Measurements from ENCODE around the gene NFE2L2. TPM values are rescaled to one million over a fixed set of nuclear protein-coding genes. Genes with fewer than 3 reads are reported as not detected.

Gene NFE2L2
- total RNA-seq, 1 experiment from 2014 or later, result 26.3 TPM

GRCh38 chr2:177268901-177269300 lies 4.4 kb upstream of the NFE2L2 start (continued):
- TF ChIP-seq, protein P1, sequence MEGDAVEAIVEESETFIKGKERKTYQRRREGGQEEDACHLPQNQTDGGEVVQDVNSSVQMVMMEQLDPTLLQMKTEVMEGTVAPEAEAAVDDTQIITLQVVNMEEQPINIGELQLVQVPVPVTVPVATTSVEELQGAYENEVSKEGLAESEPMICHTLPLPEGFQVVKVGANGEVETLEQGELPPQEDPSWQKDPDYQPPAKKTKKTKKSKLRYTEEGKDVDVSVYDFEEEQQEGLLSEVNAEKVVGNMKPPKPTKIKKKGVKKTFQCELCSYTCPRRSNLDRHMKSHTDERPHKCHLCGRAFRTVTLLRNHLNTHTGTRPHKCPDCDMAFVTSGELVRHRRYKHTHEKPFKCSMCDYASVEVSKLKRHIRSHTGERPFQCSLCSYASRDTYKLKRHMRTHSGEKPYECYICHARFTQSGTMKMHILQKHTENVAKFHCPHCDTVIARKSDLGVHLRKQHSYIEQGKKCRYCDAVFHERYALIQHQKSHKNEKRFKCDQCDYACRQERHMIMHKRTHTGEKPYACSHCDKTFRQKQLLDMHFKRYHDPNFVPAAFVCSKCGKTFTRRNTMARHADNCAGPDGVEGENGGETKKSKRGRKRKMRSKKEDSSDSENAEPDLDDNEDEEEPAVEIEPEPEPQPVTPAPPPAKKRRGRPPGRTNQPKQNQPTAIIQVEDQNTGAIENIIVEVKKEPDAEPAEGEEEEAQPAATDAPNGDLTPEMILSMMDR (IDR thresholded peaks at IDR 0.05), result no peak
- no peak for TF ChIP-seq ETV6 (CRISPR knock-in tag; IDR thresholded peaks at IDR 0.05)

DNA sequence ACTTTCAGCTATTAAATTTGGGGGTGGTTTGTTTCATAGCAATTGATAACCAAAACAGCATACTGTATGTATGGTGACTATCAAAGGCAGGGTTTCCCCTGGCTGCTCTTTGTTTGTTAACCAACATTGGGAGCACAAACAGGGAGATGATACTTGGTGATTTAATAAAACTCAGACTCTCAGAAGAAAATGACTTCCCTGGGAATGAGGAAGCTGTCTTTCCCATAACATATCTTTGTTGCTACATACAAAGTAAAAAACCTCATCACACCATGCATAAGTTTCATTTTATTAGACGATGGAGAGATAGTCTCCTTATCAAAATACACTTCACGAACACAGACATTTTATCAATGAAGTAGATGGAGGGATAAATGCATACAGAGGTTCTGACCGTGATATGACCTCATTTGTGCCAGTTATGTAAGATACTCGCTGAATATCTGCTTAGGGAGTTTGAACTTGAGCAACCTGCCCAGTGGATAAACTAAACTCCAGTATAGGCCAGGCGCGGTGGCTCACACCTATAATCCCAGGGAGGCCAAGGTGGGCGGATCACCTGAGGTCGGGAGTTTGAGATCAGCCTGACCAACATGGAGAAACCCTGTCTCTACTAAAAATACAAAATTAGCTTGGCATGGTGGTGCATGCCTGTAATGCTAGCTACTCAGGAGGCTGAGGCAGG lies 3.8 kb upstream of the NFE2L2 start:
- no peak for DNase-seq (ENCODE audit: low spot score)
- H3K4me3 Mint-ChIP-seq, result no peak overlapping the region
- no peaks in the 10 kb centered on the region for H3K27me3 Mint-ChIP-seq (ENCODE audit: low read depth)
- no peak overlapping the region for H3K27ac Mint-ChIP-seq
- no peaks in the 10 kb centered on the region for H3K36me3 Mint-ChIP-seq
- CTCF ChIA-PET, result no interaction called here
- POLR2A ChIA-PET, result interaction anchor here (1.0 kb wide), 1 partner anchor 23 kb away, joined by 3 read pairs; no protein-coding TSS in a partner anchor
- ATAC-seq, result no peak
- H3K9me3 Mint-ChIP-seq, result no peaks in the 10 kb centered on the region
- peaks cover 30% of the 10 kb centered on the region for H3K4me1 Mint-ChIP-seq
- no peak for TF ChIP-seq ZNF219 (CRISPR knock-in tag; IDR thresholded peaks at IDR 0.05; ENCODE audit: borderline replicate concordance)
- TF ChIP-seq CREB1 (CRISPR knock-in tag; IDR thresholded peaks at IDR 0.05), result no peak
- TF ChIP-seq, protein P2, sequence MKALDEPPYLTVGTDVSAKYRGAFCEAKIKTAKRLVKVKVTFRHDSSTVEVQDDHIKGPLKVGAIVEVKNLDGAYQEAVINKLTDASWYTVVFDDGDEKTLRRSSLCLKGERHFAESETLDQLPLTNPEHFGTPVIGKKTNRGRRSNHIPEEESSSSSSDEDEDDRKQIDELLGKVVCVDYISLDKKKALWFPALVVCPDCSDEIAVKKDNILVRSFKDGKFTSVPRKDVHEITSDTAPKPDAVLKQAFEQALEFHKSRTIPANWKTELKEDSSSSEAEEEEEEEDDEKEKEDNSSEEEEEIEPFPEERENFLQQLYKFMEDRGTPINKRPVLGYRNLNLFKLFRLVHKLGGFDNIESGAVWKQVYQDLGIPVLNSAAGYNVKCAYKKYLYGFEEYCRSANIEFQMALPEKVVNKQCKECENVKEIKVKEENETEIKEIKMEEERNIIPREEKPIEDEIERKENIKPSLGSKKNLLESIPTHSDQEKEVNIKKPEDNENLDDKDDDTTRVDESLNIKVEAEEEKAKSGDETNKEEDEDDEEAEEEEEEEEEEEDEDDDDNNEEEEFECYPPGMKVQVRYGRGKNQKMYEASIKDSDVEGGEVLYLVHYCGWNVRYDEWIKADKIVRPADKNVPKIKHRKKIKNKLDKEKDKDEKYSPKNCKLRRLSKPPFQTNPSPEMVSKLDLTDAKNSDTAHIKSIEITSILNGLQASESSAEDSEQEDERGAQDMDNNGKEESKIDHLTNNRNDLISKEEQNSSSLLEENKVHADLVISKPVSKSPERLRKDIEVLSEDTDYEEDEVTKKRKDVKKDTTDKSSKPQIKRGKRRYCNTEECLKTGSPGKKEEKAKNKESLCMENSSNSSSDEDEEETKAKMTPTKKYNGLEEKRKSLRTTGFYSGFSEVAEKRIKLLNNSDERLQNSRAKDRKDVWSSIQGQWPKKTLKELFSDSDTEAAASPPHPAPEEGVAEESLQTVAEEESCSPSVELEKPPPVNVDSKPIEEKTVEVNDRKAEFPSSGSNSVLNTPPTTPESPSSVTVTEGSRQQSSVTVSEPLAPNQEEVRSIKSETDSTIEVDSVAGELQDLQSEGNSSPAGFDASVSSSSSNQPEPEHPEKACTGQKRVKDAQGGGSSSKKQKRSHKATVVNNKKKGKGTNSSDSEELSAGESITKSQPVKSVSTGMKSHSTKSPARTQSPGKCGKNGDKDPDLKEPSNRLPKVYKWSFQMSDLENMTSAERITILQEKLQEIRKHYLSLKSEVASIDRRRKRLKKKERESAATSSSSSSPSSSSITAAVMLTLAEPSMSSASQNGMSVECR (CRISPR knock-in tag; IDR thresholded peaks at IDR 0.05; ENCODE audit: borderline replicate concordance), result no peak
- TF ChIP-seq, protein P3, sequence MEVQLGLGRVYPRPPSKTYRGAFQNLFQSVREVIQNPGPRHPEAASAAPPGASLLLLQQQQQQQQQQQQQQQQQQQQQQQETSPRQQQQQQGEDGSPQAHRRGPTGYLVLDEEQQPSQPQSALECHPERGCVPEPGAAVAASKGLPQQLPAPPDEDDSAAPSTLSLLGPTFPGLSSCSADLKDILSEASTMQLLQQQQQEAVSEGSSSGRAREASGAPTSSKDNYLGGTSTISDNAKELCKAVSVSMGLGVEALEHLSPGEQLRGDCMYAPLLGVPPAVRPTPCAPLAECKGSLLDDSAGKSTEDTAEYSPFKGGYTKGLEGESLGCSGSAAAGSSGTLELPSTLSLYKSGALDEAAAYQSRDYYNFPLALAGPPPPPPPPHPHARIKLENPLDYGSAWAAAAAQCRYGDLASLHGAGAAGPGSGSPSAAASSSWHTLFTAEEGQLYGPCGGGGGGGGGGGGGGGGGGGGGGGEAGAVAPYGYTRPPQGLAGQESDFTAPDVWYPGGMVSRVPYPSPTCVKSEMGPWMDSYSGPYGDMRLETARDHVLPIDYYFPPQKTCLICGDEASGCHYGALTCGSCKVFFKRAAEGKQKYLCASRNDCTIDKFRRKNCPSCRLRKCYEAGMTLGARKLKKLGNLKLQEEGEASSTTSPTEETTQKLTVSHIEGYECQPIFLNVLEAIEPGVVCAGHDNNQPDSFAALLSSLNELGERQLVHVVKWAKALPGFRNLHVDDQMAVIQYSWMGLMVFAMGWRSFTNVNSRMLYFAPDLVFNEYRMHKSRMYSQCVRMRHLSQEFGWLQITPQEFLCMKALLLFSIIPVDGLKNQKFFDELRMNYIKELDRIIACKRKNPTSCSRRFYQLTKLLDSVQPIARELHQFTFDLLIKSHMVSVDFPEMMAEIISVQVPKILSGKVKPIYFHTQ (CRISPR knock-in tag; IDR thresholded peaks at IDR 0.05), result no peak
- TF ChIP-seq, protein P4, sequence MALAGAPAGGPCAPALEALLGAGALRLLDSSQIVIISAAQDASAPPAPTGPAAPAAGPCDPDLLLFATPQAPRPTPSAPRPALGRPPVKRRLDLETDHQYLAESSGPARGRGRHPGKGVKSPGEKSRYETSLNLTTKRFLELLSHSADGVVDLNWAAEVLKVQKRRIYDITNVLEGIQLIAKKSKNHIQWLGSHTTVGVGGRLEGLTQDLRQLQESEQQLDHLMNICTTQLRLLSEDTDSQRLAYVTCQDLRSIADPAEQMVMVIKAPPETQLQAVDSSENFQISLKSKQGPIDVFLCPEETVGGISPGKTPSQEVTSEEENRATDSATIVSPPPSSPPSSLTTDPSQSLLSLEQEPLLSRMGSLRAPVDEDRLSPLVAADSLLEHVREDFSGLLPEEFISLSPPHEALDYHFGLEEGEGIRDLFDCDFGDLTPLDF (CRISPR knock-in tag; IDR thresholded peaks at IDR 0.05), result no peak
- no peak for TF ChIP-seq ATF3 (CRISPR knock-in tag; conservative IDR thresholded peaks at IDR 0.05)
- TF ChIP-seq ZNF317 (CRISPR knock-in tag; IDR thresholded peaks at IDR 0.05; ENCODE audit: borderline replicate concordance, low read depth), result no peak
- TF ChIP-seq RELA (CRISPR knock-in tag; IDR thresholded peaks at IDR 0.05; ENCODE audit: borderline replicate concordance), result no peak
- TF ChIP-seq, protein P5, sequence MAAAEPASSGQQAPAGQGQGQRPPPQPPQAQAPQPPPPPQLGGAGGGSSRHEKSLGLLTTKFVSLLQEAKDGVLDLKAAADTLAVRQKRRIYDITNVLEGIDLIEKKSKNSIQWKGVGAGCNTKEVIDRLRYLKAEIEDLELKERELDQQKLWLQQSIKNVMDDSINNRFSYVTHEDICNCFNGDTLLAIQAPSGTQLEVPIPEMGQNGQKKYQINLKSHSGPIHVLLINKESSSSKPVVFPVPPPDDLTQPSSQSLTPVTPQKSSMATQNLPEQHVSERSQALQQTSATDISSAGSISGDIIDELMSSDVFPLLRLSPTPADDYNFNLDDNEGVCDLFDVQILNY (CRISPR knock-in tag; IDR thresholded peaks at IDR 0.05), result no peak
- no peak for TF ChIP-seq ZNF671 (CRISPR knock-in tag; IDR thresholded peaks at IDR 0.05)
- no peak for TF ChIP-seq MYBL2 (CRISPR knock-in tag; IDR thresholded peaks at IDR 0.05)
- TF ChIP-seq CBFB (CRISPR knock-in tag; IDR thresholded peaks at IDR 0.05; ENCODE audit: low read depth), result no peak
- no peak for TF ChIP-seq ZNF396 (CRISPR knock-in tag; IDR thresholded peaks at IDR 0.05; ENCODE audit: borderline replicate concordance)
- TF ChIP-seq GABPB1 (CRISPR knock-in tag; IDR thresholded peaks at IDR 0.05), result no peak
- no peak for TF ChIP-seq ZBTB43 (CRISPR knock-in tag; IDR thresholded peaks at IDR 0.05)
- TF ChIP-seq, protein P6, sequence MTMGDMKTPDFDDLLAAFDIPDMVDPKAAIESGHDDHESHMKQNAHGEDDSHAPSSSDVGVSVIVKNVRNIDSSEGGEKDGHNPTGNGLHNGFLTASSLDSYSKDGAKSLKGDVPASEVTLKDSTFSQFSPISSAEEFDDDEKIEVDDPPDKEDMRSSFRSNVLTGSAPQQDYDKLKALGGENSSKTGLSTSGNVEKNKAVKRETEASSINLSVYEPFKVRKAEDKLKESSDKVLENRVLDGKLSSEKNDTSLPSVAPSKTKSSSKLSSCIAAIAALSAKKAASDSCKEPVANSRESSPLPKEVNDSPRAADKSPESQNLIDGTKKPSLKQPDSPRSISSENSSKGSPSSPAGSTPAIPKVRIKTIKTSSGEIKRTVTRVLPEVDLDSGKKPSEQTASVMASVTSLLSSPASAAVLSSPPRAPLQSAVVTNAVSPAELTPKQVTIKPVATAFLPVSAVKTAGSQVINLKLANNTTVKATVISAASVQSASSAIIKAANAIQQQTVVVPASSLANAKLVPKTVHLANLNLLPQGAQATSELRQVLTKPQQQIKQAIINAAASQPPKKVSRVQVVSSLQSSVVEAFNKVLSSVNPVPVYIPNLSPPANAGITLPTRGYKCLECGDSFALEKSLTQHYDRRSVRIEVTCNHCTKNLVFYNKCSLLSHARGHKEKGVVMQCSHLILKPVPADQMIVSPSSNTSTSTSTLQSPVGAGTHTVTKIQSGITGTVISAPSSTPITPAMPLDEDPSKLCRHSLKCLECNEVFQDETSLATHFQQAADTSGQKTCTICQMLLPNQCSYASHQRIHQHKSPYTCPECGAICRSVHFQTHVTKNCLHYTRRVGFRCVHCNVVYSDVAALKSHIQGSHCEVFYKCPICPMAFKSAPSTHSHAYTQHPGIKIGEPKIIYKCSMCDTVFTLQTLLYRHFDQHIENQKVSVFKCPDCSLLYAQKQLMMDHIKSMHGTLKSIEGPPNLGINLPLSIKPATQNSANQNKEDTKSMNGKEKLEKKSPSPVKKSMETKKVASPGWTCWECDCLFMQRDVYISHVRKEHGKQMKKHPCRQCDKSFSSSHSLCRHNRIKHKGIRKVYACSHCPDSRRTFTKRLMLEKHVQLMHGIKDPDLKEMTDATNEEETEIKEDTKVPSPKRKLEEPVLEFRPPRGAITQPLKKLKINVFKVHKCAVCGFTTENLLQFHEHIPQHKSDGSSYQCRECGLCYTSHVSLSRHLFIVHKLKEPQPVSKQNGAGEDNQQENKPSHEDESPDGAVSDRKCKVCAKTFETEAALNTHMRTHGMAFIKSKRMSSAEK (CRISPR knock-in tag; IDR thresholded peaks at IDR 0.05; ENCODE audit: borderline replicate concordance), result no peak
